CD4-positive, alpha-beta T cell (primary cell): Measurements from ENCODE around the gene GAS6. TPM values are rescaled to one million over a fixed set of nuclear protein-coding genes. Genes with fewer than 3 reads are reported as not detected.

ENCODE experiments used
- ATAC-seq: fragments of 200-7000 bp; cut with Tn5 transposase; one replicate; pipeline ENCODE4 v1.10.0; 2022; ENCODE audit warnings: mild to moderate bottlenecking; ENCODE audit not compliant: poor library complexity
- CTCF ChIA-PET: fragments of 350-600 bp; sonication (Branson Sonifier 250); formaldehyde crosslinking; loops from one replicate; lab custom pipeline; 2021; ENCODE audit warnings: antibody characterized with exemption, inconsistent platforms; lab: Charles Lee
- POLR2A ChIA-PET: fragments of 350-600 bp; sonication (Branson Sonifier 250); formaldehyde crosslinking; loops from one replicate; lab custom pipeline; 2021; ENCODE audit warnings: antibody characterized with exemption, inconsistent platforms; lab: Charles Lee
- DNase-seq, 14 experiments: peaks; one replicate each; pipeline ENCODE4 v3.0.0-alpha.2; 2013 to 2020; ENCODE audit warnings: mixed read lengths in 2 of 14
- H3K27ac ChIP-seq, 2 donors: one replicate each; pipeline versions ENCODE4 v1.5.1 to v1.7.0; 2013; ENCODE audit warnings: low read length in 2 of 2, low read depth in 1 of 2, mild to moderate bottlenecking in 1 of 2
- H3K27me3 ChIP-seq, 2 experiments: 1 replicate in 1 of 2; 2 replicates in 1 of 2; pipeline versions ENCODE4 v1.6.1 to v1.7.0; 2013; ENCODE audit warnings: low read length in 2 of 2, control low read depth in 1 of 2, mild to moderate bottlenecking in 1 of 2, moderate library complexity in 1 of 2; ENCODE audit not compliant: insufficient read depth in 2 of 2, control insufficient read depth in 1 of 2
- H3K36me3 ChIP-seq: one replicate; pipeline ENCODE4 v1.6.1; 2013; ENCODE audit warnings: low read length, control low read depth; ENCODE audit not compliant: insufficient read depth
- H3K4me1 ChIP-seq: one replicate; pipeline ENCODE4 v1.6.1; 2013; ENCODE audit warnings: low read length, control low read depth; ENCODE audit not compliant: insufficient read depth
- H3K4me3 ChIP-seq: one replicate; pipeline ENCODE4 v1.5.1; 2013; ENCODE audit warnings: mild to moderate bottlenecking, low read length, moderate library complexity
- H3K9me3 ChIP-seq, 2 experiments: 1 replicate in 1 of 2; 2 replicates in 1 of 2; pipeline versions ENCODE4 v1.6.1 to v1.7.0; 2013; ENCODE audit warnings: low read length in 2 of 2, mild to moderate bottlenecking in 2 of 2, control low read depth in 1 of 2, moderate library complexity in 1 of 2; ENCODE audit not compliant: control insufficient read depth in 1 of 2, insufficient read depth in 1 of 2
- H3K27ac Mint-ChIP-seq: one replicate; pipeline ENCODE4 v1.8.0; 2020; ENCODE audit warnings: mixed read lengths
- H3K27me3 Mint-ChIP-seq: one replicate; pipeline ENCODE4 v1.8.0; 2021; ENCODE audit warnings: mixed read lengths
- H3K36me3 Mint-ChIP-seq: one replicate; pipeline ENCODE4 v1.8.0; 2021; ENCODE audit warnings: low read depth, mixed read lengths
- H3K4me1 Mint-ChIP-seq: one replicate; pipeline ENCODE4 v1.8.0; 2021; ENCODE audit warnings: low read depth, mixed read lengths
- H3K4me3 Mint-ChIP-seq: one replicate; pipeline ENCODE4 v1.8.0; 2020; ENCODE audit warnings: mild to moderate bottlenecking, mixed read lengths
- H3K9me3 Mint-ChIP-seq: one replicate; pipeline ENCODE4 v1.8.0; 2020; ENCODE audit warnings: mixed read lengths
- CTCF ChIP-seq: fragments of 200-600 bp; IDR thresholded peaks from one replicate; pipeline ENCODE4 v1.8.0; 2022; ENCODE audit warnings: antibody characterized with exemption, mild to moderate bottlenecking
- intact Hi-C, 2 experiments: fragments of 100-400 bp; cut with DNase I in 1 of 2; cut with micrococcal nuclease in 1 of 2; formaldehyde crosslinking; loops; one replicate each; pipeline versions ENCODE4 v1.15.1 to v1.9.0; 2023 to 2025; cut with DNase I, micrococcal nuclease
- total RNA-seq, 174 experiments: library from RNA in 2 of 174; stranded (reverse) in 2 of 174; gene quantifications; one replicate each; pipeline ENCODE4 v1.2.3 and lab custom pipeline; 2021 to 2026

Gene GAS6
- total RNA-seq, 2 experiments from 2014 or later, result 0.52 to 1.0 TPM

GRCh38 chr13:113907635-113908617 lies 44.0 kb upstream of the GAS6 start:
- Mint-ChIP-seq H3K9me3 (no peaks in the 10 kb centered on the region), H3K4me3 (no peak overlapping the region), H3K36me3 (no peaks in the 10 kb centered on the region), H3K4me1 (peaks cover 13% of the 10 kb centered on the region), H3K27ac (no peak overlapping the region), H3K27me3 (peaks cover 58% of the 10 kb centered on the region)
- ChIA-PET POLR2A (no interaction called here), CTCF (no interaction called here)
- Histone ChIP-seq H3K36me3 (no peaks in the 10 kb centered on the region), H3K27ac (no peak overlapping the region), H3K4me3 (no peak overlapping the region), H3K9me3 (no peaks in the 10 kb centered on the region), H3K4me1 (peaks cover 6% of the 10 kb centered on the region), H3K27me3 (peaks cover 0 to 14% of the 10 kb centered on the region in 2 experiments)
- DNase-seq, result no peak
- no peak for TF ChIP-seq CTCF
- intact Hi-C loops, result no loop called here
- no peak for ATAC-seq

GRCh38 chr13:113906571-113906970 lies 42.7 kb upstream of the GAS6 start:
- Histone ChIP-seq H3K27me3 (peaks cover 0 to 14% of the 10 kb centered on the region in 2 experiments), H3K4me1 (peaks cover 6% of the 10 kb centered on the region), H3K9me3 (no peaks in the 10 kb centered on the region), H3K27ac (no peak overlapping the region), H3K4me3 (no peak overlapping the region), H3K36me3 (no peaks in the 10 kb centered on the region)
- Mint-ChIP-seq H3K36me3 (no peaks in the 10 kb centered on the region), H3K27ac (no peak overlapping the region), H3K27me3 (peaks cover 46% of the 10 kb centered on the region), H3K9me3 (no peaks in the 10 kb centered on the region), H3K4me1 (peaks cover 13% of the 10 kb centered on the region), H3K4me3 (no peak overlapping the region)
- POLR2A ChIA-PET, result no interaction called here
- DNase-seq, result no peak
- intact Hi-C loops, result no loop called here
- CTCF ChIA-PET, result no interaction called here
- no peak for TF ChIP-seq CTCF
- no peak for ATAC-seq

- ATAC-seq (no peak), DNase-seq (no peak)
- H3K4me3 Mint-ChIP-seq, result no peak overlapping the region
- no peaks in the 10 kb centered on the region for H3K36me3 ChIP-seq
- peaks cover 6% of the 10 kb centered on the region for H3K4me1 ChIP-seq
- no peak for TF ChIP-seq CTCF
- POLR2A ChIA-PET, result no interaction called here
- intact Hi-C loops, result no loop called here
- H3K27me3 ChIP-seq, result peaks cover 0 to 14% of the 10 kb centered on the region in 2 experiments
- peaks cover 13% of the 10 kb centered on the region for H3K4me1 Mint-ChIP-seq
- no peaks in the 10 kb centered on the region for H3K9me3 Mint-ChIP-seq
- H3K9me3 ChIP-seq, result no peaks in the 10 kb centered on the region
- CTCF ChIA-PET, result no interaction called here
- peaks cover 40% of the 10 kb centered on the region for H3K27me3 Mint-ChIP-seq
- no peak overlapping the region for H3K27ac ChIP-seq
- H3K36me3 Mint-ChIP-seq, result no peaks in the 10 kb centered on the region
- H3K4me3 ChIP-seq, result no peak overlapping the region
- no peak overlapping the region for H3K27ac Mint-ChIP-seq
Observed at GRCh38 chr13:113905942-113906341, 42.1 kb upstream of the GAS6 start.
